Measurements from ENCODE around the gene CRACR2B.

CRACR2B gene

DNA sequence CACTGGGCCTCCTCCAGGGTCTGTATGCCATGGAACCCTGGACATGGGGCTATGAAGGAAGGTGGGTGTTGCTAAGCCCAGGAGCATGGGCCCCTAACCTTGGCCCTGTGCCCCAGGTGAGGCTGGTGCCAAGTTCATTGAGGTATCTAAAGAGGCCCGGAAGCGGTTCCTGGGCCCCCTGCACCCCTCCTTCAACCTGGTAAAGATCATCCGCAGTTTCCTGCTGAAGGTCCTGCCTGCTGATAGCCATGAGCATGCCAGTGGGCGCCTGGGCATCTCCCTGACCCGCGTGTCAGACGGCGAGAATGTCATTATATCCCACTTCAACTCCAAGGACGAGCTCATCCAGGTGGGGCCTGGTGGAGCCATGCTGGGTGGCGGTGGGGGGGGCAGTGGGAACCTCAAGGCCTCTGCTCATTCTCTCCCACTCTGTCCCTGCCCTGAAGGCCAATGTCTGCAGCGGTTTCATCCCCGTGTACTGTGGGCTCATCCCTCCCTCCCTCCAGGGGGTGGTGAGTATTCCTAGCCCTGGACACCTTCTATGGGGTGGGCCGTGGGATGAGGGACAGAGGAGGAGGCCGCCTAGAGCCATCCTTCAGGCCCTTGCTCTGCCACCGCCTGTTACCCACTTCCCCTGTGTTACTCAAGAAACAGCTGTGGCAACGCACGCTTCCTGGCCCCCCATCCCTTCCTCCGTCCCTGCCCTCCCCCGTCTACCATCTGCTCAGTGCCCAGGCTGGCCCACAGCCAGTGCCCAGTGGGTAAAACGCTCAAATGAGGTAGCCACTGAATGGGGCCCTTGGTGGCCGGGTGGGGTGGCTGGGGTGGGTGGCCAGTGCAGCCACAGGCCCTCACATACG, 6.0 kb upstream of the CRACR2B start:
- Histone ChIP-seq H3K27ac (peak overlapping the region; percentile 93 to 99), H3K4me3 (peak overlapping the region; percentile 91)
- TF ChIP-seq, protein P1, sequence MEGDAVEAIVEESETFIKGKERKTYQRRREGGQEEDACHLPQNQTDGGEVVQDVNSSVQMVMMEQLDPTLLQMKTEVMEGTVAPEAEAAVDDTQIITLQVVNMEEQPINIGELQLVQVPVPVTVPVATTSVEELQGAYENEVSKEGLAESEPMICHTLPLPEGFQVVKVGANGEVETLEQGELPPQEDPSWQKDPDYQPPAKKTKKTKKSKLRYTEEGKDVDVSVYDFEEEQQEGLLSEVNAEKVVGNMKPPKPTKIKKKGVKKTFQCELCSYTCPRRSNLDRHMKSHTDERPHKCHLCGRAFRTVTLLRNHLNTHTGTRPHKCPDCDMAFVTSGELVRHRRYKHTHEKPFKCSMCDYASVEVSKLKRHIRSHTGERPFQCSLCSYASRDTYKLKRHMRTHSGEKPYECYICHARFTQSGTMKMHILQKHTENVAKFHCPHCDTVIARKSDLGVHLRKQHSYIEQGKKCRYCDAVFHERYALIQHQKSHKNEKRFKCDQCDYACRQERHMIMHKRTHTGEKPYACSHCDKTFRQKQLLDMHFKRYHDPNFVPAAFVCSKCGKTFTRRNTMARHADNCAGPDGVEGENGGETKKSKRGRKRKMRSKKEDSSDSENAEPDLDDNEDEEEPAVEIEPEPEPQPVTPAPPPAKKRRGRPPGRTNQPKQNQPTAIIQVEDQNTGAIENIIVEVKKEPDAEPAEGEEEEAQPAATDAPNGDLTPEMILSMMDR (IDR thresholded peaks at IDR 0.05) = no peak
- no peak for DNase-seq (ENCODE audit: low spot score)

DNA sequence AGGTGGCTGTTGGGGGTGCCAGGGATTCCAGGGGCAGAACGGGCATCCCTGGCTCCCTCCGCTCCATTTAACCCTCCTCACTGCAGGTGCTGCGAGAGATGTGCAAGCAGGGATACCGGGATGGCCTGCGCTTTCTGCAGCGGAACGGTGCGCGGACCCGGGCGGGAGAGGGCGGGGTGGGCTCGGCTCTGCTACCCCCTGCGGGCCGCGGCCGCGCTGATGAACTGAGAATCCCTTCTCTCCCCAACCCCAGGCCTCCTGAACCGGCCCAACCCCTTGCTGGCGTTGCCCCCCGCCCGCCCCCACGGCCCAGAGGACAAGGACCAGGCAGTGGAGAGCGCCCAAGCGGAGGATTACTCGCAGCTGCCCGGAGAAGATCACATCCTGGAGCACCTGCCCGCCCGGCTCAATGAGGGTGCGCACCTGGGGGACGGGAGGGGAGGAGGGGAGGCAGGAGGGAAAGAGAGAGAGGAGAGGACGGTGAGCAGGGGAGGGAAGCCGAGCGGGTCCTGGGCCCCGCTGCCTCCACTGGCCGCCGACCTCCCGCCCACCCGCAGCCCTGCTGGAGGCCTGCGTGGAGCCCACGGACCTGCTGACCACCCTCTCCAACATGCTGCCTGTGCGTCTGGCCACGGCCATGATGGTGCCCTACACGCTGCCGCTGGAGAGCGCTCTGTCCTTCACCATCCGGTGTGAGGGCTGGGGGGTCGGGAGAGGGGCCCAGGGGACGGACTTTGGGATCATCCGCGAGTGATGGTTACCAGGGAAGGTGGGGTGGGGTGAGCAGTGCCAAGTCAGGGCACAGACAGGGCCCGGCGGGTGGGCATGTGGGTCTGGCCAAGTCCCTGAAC, 4.1 kb upstream of the CRACR2B start:
- DNase-seq (ENCODE audit: low spot score) = no peak
- TF ChIP-seq, protein P1 (IDR thresholded peaks at IDR 0.05) = no peak
- no peak overlapping the region for H3K4me3 ChIP-seq
- no peak overlapping the region for H3K27ac ChIP-seq

DNA sequence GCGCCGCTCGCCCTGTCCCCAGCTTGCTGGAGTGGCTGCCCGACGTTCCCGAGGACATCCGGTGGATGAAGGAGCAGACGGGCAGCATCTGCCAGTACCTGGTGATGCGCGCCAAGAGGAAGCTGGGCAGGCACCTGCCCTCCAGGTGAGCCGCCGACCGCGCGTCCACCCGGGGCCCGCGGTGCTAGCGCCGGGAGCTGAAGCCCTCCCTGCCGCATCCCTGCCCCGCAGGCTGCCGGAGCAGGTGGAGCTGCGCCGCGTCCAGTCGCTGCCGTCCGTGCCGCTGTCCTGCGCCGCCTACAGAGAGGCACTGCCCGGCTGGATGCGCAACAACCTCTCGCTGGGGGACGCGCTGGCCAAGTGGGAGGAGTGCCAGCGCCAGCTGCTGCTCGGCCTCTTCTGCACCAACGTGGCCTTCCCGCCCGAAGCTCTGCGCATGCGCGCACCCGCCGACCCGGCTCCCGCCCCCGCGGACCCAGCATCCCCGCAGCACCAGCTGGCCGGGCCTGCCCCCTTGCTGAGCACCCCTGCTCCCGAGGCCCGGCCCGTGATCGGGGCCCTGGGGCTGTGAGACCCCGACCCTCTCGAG, 3.3 kb upstream of the CRACR2B start:
- no peak for DNase-seq (ENCODE audit: low spot score)
- H3K4me3 ChIP-seq = no peak overlapping the region
- TF ChIP-seq, protein P1 (IDR thresholded peaks at IDR 0.05) = no peak
- H3K27ac ChIP-seq = no peak overlapping the region

DNA sequence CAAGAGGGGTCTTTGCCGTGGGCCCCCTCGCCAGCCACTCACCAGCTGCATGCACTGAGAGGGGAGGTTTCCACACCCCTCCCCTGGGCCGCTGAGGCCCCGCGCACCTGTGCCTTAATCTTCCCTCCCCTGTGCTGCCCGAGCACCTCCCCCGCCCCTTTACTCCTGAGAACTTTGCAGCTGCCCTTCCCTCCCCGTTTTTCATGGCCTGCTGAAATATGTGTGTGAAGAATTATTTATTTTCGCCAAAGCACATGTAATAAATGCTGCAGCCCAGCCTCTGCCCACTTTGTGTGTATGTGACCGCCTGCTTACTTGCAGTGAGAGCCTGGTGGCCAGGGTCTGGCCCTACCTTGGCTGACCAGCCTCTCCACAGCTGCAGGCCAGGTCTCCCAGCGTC, 2.8 kb upstream of the CRACR2B start:
- no peak for DNase-seq (ENCODE audit: low spot score)
- Histone ChIP-seq H3K27ac (no peak overlapping the region), H3K4me3 (no peak overlapping the region)
- TF ChIP-seq, protein P1 (IDR thresholded peaks at IDR 0.05) = no peak

DNA sequence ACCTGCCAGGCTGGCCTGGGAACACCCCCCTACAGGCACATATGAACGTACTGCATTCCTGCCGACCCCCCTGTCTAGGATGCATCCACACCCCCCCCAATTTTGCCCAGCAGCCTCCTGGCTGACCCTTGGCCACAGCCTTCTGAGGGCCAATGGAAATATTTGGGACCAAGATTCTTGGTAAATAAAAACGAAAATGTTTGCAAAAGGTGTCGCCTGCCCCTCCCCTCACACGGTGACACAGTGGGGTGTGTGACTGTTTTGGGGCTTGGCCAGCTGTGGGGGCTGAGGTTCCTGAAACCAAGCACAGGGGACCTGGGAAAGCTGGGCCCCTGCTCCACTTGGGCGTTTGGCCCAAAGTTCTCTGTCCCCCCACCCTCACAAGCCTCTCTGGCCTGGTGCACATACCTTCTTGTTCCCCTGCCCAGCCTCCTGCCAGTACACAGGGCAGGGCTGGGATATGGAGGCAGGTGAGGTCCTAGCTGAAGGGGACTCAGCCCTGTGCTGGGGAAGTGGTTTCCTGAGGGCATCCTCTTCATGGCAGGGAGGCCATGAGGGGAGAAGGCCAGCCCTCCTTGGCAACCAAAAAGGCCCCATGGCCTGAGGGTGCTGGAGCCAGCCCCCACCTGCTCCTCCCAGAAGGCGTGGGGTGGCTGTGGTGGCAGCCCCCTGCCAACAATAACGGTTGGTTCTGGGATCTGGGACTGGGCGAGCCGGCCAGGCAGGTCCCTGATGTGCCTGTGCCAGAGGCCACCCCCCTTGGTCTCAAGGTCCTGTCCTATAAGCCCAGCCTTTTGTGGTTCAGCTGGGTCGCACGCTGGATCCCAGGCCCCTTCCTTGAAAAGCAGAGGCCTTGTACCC, 2.1 kb upstream of the CRACR2B start:
- Histone ChIP-seq H3K4me3 (no peak overlapping the region), H3K27ac (no peak overlapping the region)
- DNase-seq (ENCODE audit: low spot score) = no peak
- TF ChIP-seq, protein P1 (IDR thresholded peaks at IDR 0.05) = no peak

DNA sequence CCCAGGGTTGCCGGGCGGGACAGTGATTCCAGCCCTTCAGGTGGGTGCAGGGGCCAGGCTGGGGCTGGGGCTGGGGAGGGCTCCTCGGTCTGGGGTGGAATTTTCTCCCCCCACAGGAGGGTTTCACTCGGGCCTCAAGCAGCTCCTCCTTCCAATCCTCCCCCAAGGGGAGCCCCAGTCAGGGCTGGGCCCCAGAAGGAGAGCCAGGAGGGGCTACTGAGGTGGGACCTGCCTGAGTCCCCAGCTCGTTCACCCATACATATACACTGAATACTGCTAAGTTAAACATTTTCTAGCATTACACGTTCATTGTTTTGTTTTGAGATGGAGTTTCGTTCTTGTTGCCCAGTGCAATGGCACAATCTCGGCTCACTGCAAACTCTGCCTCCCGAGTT, 1.5 kb upstream of the CRACR2B start:
- H3K4me3 ChIP-seq = no peak overlapping the region
- DNase-seq (ENCODE audit: low spot score) = no peak
- TF ChIP-seq, protein P1 (IDR thresholded peaks at IDR 0.05) = no peak
- H3K27ac ChIP-seq = no peak overlapping the region

Data from coronary artery (tissue), 2 donors.